Calu3 (cell line): Measurements from ENCODE around the gene STRA8. TPM values are rescaled to one million over a fixed set of nuclear protein-coding genes. Genes with fewer than 3 reads are reported as not detected.

Experiments used
- BruUV-seq: library from RNA; stranded (reverse); fragments of 400-500 nt; replicated peaks from 2 replicates; lab custom pipeline; 2021; lab: Mats Ljungman, UMichigan
- CTCF ChIA-PET: fragments of 300-600 bp; sonication (Branson Sonifier 250); formaldehyde crosslinking; loops from one replicate; lab custom pipeline; 2022; ENCODE audit warnings: antibody characterized with exemption; lab: Charles Lee
- DNase-seq: peaks from one replicate; pipeline ENCODE4 v3.0.0; 2022
- H3K27ac Mint-ChIP-seq: one replicate; pipeline ENCODE4 v1.8.0; 2022; ENCODE audit warnings: mixed read lengths; ENCODE audit not compliant: unreplicated experiment
- H3K27me3 Mint-ChIP-seq: one replicate; pipeline ENCODE4 v1.8.0; 2022; ENCODE audit warnings: mixed read lengths; ENCODE audit not compliant: unreplicated experiment
- H3K36me3 Mint-ChIP-seq: one replicate; pipeline ENCODE4 v1.8.0; 2022; ENCODE audit warnings: mild to moderate bottlenecking, moderate library complexity, mixed read lengths; ENCODE audit not compliant: insufficient read depth, unreplicated experiment
- H3K4me1 Mint-ChIP-seq: one replicate; pipeline ENCODE4 v1.8.0; 2022; ENCODE audit warnings: mild to moderate bottlenecking, low read depth, mixed read lengths; ENCODE audit not compliant: unreplicated experiment
- H3K4me3 Mint-ChIP-seq: one replicate; pipeline ENCODE4 v1.8.0; 2022; ENCODE audit warnings: mild to moderate bottlenecking, low read depth, moderate library complexity, mixed read lengths; ENCODE audit not compliant: unreplicated experiment
- H3K9me3 Mint-ChIP-seq: one replicate; pipeline ENCODE4 v1.8.0; 2022; ENCODE audit warnings: low read depth, mixed read lengths; ENCODE audit not compliant: unreplicated experiment
- intact Hi-C: fragments of 100-400 bp; cut with micrococcal nuclease; formaldehyde crosslinking; loops from one replicate; pipeline ENCODE4 v1.10.0; 2022; ENCODE audit not compliant: unreplicated experiment
- total RNA-seq: library from RNA; stranded (reverse); gene quantifications from 2 replicates; pipeline ENCODE4 v1.2.3, GENCODE V29; 2022
- TF ChIP-seq, protein P1 (sequence below): fragments of 200-600 bp; IDR thresholded peaks from one replicate; pipeline ENCODE4 v1.8.0; 2022; ENCODE audit warnings: antibody characterized with exemption; ENCODE audit not compliant: unreplicated experiment

The STRA8 gene
- total RNA-seq, 1 experiment from 2014 or later, result not detected

DNA sequence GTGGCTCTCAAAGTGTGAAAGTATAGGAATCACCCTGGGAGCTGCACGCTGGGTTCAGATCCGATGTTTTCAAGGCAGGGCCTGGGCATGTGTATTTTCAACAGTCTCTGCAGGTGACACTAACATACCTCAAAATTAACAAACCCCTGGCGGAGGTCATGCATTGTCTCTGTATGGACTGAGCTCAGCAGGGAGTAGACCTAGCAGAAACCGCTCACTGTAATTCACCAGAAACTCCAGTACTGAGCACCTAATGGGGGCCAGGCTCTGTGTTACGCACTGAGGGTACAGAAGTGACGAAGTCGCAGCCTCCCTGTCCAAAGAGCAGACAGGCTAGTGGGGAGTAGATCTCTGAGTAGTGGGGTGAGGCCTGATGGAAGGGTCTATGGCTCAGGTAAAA, 5.6 kb downstream of the STRA8 start:
- intact Hi-C loops, result no loop called here
- CTCF ChIA-PET, result no interaction called here

DNA sequence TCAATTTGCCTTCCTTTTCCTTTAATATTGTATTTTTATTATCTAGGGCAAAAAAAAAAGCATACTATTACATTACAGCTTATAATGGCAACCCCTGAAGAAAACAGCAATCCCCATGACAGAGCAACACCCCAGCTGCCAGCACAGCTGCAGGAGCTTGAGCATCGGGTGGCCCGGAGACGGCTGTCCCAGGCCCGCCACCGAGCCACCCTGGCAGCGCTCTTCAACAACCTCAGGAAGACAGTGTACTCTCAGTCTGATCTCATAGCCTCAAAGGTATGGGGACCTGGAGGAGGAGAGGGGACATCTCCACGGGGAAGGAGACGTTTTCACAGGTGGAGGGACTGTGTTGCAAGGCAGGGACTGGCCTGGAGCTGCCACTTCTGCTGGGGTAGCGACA, 6.8 kb downstream of the STRA8 start:
- CTCF ChIA-PET, result no interaction called here

More for the DNA sequence above, 5.6 kb downstream of the STRA8 start:
- no TSS peak for BruUV-seq
- Mint-ChIP-seq H3K9me3 (no peaks in the 10 kb centered on the region), H3K27me3 (peaks cover 17% of the 10 kb centered on the region), H3K4me3 (no peak overlapping the region), H3K4me1 (peaks cover 14% of the 10 kb centered on the region), H3K27ac (no peak overlapping the region), H3K36me3 (no peaks in the 10 kb centered on the region)
- TF ChIP-seq, protein P1, sequence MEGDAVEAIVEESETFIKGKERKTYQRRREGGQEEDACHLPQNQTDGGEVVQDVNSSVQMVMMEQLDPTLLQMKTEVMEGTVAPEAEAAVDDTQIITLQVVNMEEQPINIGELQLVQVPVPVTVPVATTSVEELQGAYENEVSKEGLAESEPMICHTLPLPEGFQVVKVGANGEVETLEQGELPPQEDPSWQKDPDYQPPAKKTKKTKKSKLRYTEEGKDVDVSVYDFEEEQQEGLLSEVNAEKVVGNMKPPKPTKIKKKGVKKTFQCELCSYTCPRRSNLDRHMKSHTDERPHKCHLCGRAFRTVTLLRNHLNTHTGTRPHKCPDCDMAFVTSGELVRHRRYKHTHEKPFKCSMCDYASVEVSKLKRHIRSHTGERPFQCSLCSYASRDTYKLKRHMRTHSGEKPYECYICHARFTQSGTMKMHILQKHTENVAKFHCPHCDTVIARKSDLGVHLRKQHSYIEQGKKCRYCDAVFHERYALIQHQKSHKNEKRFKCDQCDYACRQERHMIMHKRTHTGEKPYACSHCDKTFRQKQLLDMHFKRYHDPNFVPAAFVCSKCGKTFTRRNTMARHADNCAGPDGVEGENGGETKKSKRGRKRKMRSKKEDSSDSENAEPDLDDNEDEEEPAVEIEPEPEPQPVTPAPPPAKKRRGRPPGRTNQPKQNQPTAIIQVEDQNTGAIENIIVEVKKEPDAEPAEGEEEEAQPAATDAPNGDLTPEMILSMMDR, result no peak
- no peak for DNase-seq

DNA sequence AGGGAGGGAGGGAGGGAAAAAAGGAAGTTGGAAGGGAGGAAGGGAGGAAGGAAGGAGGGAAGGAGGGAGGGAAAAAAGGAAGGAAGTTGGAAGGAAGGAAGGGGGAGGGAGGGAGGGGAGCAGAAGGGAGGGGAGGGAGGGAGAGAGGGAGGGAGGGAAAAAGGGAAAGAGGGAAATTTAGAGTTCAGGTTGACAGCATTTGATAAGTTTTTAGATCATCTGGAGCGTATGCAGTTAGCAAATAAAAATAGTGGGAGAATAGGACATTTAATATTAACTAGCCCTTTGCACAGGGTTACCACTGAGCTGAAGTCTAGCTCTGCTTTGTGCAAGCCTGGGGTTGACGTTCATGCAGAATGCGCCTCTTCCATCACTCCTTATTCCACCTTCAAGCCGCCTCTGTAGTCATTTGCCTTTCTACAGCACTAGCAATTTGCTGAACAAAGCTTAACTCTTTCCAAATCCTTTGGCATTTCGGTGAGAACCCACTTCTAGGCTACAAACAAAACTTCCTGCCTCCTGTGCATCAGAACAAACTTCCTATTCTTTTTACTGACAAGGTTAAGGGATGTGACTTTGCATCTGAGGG, 8.6 kb downstream of the STRA8 start:
- Mint-ChIP-seq H3K4me3 (no peak overlapping the region), H3K27me3 (peaks cover 17% of the 10 kb centered on the region), H3K27ac (no peak overlapping the region), H3K4me1 (peaks cover 1% of the 10 kb centered on the region), H3K36me3 (no peaks in the 10 kb centered on the region), H3K9me3 (no peaks in the 10 kb centered on the region)
- TF ChIP-seq, protein P1, result no peak
- BruUV-seq, result no TSS peak
- CTCF ChIA-PET, result no interaction called here
- intact Hi-C loops, result no loop called here
- DNase-seq, result no peak

More for the DNA sequence above, 6.8 kb downstream of the STRA8 start:
- Mint-ChIP-seq H3K36me3 (no peaks in the 10 kb centered on the region), H3K4me1 (peaks cover 14% of the 10 kb centered on the region), H3K27me3 (peaks cover 17% of the 10 kb centered on the region), H3K27ac (no peak overlapping the region), H3K9me3 (no peaks in the 10 kb centered on the region), H3K4me3 (no peak overlapping the region)
- intact Hi-C loops, result no loop called here
- no peak for DNase-seq
- no TSS peak for BruUV-seq
- TF ChIP-seq, protein P1, result no peak

DNA sequence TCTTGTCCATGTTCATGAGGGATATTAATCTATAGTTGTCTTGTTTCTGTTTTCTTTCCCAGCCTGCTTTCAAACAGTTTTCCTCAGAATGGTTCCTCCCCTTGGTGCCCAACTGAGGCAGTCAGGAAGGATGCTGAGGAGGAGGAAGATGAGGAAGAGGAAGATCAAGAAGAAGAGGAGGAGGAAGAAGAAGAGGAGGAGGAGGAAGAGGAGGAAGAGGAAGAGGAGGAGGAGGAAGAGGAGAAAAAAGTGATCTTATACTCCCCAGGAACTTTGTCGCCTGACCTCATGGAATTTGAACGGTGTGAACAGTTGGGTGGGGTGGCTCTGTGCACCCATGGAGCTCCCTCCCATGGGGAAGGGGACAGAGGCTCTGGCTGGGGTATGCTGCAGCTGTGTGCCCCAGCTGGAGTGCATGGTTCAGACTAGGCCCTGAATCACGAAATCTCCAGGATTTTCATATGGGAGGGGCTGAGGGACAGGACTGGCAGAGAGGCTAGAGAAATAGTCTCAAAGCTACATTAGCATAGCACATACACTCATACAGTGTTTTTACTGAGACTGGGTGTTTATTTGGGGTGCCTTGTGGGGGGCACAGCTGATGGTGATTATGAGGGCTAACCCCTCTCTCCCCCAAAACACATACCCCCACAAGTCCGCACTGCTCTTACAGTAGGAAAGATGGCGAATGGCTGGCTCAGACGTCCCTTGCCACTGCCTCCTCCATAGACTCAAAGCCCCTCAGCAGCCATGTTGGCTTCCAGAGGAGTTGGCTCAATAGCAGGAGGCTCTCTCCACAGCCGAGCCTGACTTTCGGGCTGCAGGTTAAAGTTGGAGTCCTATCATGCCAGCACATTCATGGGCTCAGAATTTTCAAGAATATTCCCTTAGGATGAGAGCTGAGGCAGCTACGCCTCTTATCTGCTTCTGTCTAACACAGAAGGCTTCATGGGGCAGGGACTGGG, 11.9 kb downstream of the STRA8 start:
- H3K27ac Mint-ChIP-seq, result no peak overlapping the region
- H3K36me3 Mint-ChIP-seq, result no peaks in the 10 kb centered on the region
- BruUV-seq, result no TSS peak
- TF ChIP-seq, protein P1, result no peak
- no peak for DNase-seq
- no peak overlapping the region for H3K4me3 Mint-ChIP-seq
- no peaks in the 10 kb centered on the region for H3K9me3 Mint-ChIP-seq
- H3K4me1 Mint-ChIP-seq, result no peaks in the 10 kb centered on the region
- CTCF ChIA-PET, result no interaction called here
- peaks cover 17% of the 10 kb centered on the region for H3K27me3 Mint-ChIP-seq
- intact Hi-C loops, result no loop called here
